ENCODE data around the gene RECQL5. TPM values are rescaled to one million over a fixed set of nuclear protein-coding genes. Genes with fewer than 3 reads are reported as not detected.

Gene RECQL5
- total and polyA plus RNA-seq, 2 experiments from 2014 or later = 23.1 to 44.4 TPM

DNA sequence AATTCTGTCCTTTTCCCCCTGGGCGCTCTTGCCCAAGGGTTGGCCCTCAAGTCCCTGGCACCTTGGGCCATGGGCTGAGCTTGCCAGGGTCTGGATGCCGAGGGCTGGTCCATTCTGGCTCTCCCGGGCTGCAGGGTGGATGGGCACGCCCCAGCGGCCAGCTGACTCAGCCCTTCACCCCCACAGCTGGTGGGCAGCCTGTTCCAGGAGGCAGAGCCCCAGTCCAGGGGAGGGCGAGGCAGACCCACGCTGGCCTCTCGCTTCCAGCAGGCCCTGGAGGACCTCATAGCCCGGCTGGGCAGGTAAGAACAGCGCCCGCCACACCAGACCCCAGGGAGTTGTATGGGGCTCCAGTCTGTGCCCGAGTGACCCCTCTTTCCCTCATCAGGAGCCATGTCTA, 64.3 kb downstream of the RECQL5 start:
- no peaks in the 10 kb centered on the region for H3K79me2 ChIP-seq
- H3K9me2 ChIP-seq (replicated peaks; ENCODE audit: insufficient read depth) = no peaks in the 10 kb centered on the region
- H3K4me2 ChIP-seq = no peak overlapping the region
- no peaks in the 10 kb centered on the region for H4K20me1 ChIP-seq (ENCODE audit: insufficient read depth, poor library complexity, severe bottlenecking)
- no peak for TF ChIP-seq EZH2phosphoT487 (IDR thresholded peaks at IDR 0.05; ENCODE audit: low read depth, severe bottlenecking, unreplicated experiment)
- H2AFZ ChIP-seq = no peak overlapping the region
- no peak for DNase-seq (ENCODE audit: low spot score)
- H3K4me3 ChIP-seq = no peak overlapping the region
- no peaks in the 10 kb centered on the region for H3K4me1 ChIP-seq (ENCODE audit: insufficient read depth)
- H3K36me3 ChIP-seq (replicated peaks; ENCODE audit: insufficient read depth, low read depth) = no peaks in the 10 kb centered on the region
- WGBS (ENCODE audit: low lambda C conversion rate, missing lambda C conversion rate) = 92% methylated on average over 12 of the region's 12 CpGs
- H3K9me3 ChIP-seq (ENCODE audit: low read depth) = no peaks in the 10 kb centered on the region
- no peaks in the 10 kb centered on the region for H3K27me3 ChIP-seq
- no peak overlapping the region for H3K27ac ChIP-seq

DNA sequence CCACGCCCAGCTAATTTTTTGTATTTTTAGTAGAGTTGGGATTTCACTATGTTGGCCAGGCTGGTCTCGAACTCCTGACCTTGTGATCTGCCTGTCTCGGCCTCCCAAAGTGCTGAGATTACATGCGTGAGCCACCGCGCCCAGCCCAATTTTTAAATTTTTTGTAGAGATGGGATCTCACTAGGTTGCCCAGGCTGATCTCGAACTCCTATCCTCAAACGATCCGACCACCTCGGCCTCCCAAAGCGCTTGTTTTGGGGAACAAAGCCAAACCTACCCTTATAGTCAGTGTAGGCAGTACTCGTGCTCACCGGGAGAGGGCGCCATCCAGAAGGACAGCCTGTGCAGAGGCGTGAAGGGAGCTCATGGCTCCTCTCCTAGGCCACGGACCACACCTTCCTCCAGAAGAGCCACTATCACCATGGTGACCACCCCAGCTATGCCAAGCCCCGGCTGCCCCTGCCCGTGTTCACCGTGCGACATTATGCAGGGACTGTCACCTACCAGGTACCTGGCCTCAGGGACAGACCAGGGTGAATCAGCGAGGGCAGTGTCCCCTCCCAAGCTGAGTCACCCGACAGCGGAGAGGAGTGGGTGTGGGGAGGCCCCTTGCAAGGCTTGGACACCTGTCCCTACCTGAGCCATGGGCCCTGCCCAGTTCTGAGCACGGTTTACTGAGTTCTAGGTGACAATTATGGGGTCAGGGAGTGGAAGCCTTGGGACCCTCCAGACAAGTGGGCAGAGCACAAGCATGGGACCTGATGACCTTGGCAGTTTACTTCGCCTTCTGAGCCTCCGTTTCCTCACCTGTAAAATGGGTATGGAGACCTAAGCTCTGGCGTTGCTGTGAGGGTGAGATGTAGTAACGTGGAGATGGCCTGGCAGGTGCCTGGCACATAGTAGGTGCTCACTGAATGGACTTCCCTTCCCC, 65.6 kb downstream of the RECQL5 start:
- DNase-seq (ENCODE audit: low spot score) = peak; percentile 66
- Histone ChIP-seq H3K36me3 (replicated peaks; ENCODE audit: insufficient read depth, low read depth) (no peaks in the 10 kb centered on the region), H3K4me3 (no peak overlapping the region), H3K4me1 (ENCODE audit: insufficient read depth) (no peaks in the 10 kb centered on the region), H3K4me2 (no peak overlapping the region), H3K9me3 (ENCODE audit: low read depth) (no peaks in the 10 kb centered on the region), H2AFZ (no peak overlapping the region), H3K79me2 (no peaks in the 10 kb centered on the region), H3K27ac (no peak overlapping the region), H4K20me1 (ENCODE audit: insufficient read depth, poor library complexity, severe bottlenecking) (no peaks in the 10 kb centered on the region), H3K27me3 (no peaks in the 10 kb centered on the region), H3K9me2 (replicated peaks; ENCODE audit: insufficient read depth) (no peaks in the 10 kb centered on the region)
- 68% methylated on average over 28 of the region's 28 CpGs for WGBS (ENCODE audit: low lambda C conversion rate, missing lambda C conversion rate)
- TF ChIP-seq EZH2 (IDR thresholded peaks at IDR 0.05; ENCODE audit: borderline replicate concordance) (no peak), EZH2phosphoT487 (IDR thresholded peaks at IDR 0.05; ENCODE audit: low read depth, severe bottlenecking, unreplicated experiment) (no peak)
- TF ChIP-seq, protein P1, sequence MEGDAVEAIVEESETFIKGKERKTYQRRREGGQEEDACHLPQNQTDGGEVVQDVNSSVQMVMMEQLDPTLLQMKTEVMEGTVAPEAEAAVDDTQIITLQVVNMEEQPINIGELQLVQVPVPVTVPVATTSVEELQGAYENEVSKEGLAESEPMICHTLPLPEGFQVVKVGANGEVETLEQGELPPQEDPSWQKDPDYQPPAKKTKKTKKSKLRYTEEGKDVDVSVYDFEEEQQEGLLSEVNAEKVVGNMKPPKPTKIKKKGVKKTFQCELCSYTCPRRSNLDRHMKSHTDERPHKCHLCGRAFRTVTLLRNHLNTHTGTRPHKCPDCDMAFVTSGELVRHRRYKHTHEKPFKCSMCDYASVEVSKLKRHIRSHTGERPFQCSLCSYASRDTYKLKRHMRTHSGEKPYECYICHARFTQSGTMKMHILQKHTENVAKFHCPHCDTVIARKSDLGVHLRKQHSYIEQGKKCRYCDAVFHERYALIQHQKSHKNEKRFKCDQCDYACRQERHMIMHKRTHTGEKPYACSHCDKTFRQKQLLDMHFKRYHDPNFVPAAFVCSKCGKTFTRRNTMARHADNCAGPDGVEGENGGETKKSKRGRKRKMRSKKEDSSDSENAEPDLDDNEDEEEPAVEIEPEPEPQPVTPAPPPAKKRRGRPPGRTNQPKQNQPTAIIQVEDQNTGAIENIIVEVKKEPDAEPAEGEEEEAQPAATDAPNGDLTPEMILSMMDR (IDR thresholded peaks at IDR 0.05; ENCODE audit: poor library complexity) = peak; percentile 62

- no peak for DNase-seq (ENCODE audit: low spot score)
- Histone ChIP-seq H3K27me3 (no peaks in the 10 kb centered on the region), H2AFZ (no peak overlapping the region), H3K4me2 (no peak overlapping the region), H3K79me2 (no peaks in the 10 kb centered on the region), H3K27ac (no peak overlapping the region), H3K4me1 (ENCODE audit: insufficient read depth) (no peaks in the 10 kb centered on the region), H3K4me3 (no peak overlapping the region), H3K9me2 (replicated peaks; ENCODE audit: insufficient read depth) (no peaks in the 10 kb centered on the region), H3K36me3 (replicated peaks; ENCODE audit: insufficient read depth, low read depth) (no peaks in the 10 kb centered on the region), H4K20me1 (ENCODE audit: insufficient read depth, poor library complexity, severe bottlenecking) (no peaks in the 10 kb centered on the region), H3K9me3 (ENCODE audit: low read depth) (no peaks in the 10 kb centered on the region)
- WGBS (ENCODE audit: low lambda C conversion rate, missing lambda C conversion rate) = 88% methylated on average over 17 of the region's 17 CpGs
- TF ChIP-seq, protein P1 (IDR thresholded peaks at IDR 0.05; ENCODE audit: poor library complexity) = no peak
- TF ChIP-seq EZH2phosphoT487 (IDR thresholded peaks at IDR 0.05; ENCODE audit: low read depth, severe bottlenecking, unreplicated experiment) (no peak), EZH2 (IDR thresholded peaks at IDR 0.05; ENCODE audit: borderline replicate concordance) (no peak)
Measured at GRCh38 chr17:75596320-75597087, 70.5 kb downstream of the RECQL5 start.

- no peak overlapping the region for H3K4me3 ChIP-seq
- H3K79me2 ChIP-seq = no peaks in the 10 kb centered on the region
- H2AFZ ChIP-seq = no peak overlapping the region
- 82% methylated on average over 6 of the region's 6 CpGs for WGBS (ENCODE audit: low lambda C conversion rate, missing lambda C conversion rate)
- TF ChIP-seq EZH2 (IDR thresholded peaks at IDR 0.05; ENCODE audit: borderline replicate concordance) (no peak), EZH2phosphoT487 (IDR thresholded peaks at IDR 0.05; ENCODE audit: low read depth, severe bottlenecking, unreplicated experiment) (no peak)
- TF ChIP-seq, protein P1 (IDR thresholded peaks at IDR 0.05; ENCODE audit: poor library complexity) = no peak
- no peaks in the 10 kb centered on the region for H3K9me3 ChIP-seq (ENCODE audit: low read depth)
- no peaks in the 10 kb centered on the region for H3K27me3 ChIP-seq
- H3K9me2 ChIP-seq (replicated peaks; ENCODE audit: insufficient read depth) = no peaks in the 10 kb centered on the region
- no peaks in the 10 kb centered on the region for H3K36me3 ChIP-seq (replicated peaks; ENCODE audit: insufficient read depth, low read depth)
- DNase-seq (ENCODE audit: low spot score) = no peak
- H4K20me1 ChIP-seq (ENCODE audit: insufficient read depth, poor library complexity, severe bottlenecking) = no peaks in the 10 kb centered on the region
- no peaks in the 10 kb centered on the region for H3K4me1 ChIP-seq (ENCODE audit: insufficient read depth)
- no peak overlapping the region for H3K27ac ChIP-seq
- no peak overlapping the region for H3K4me2 ChIP-seq
Measured at GRCh38 chr17:75595920-75596313, 71.0 kb downstream of the RECQL5 start.
